HG03575 (cell line): ENCODE results near the gene DOCK7.
"Not testable (repeated sequence)": the region's sequence is repeated elsewhere in the genome, so short reads cannot be mapped to it uniquely, and the experiment has no call there.

ENCODE experiments used
- ATAC-seq: cut with Tn5 transposase; IDR thresholded peaks from one replicate; pipeline ENCODE4 v1.9.1; 2021; ENCODE audit not compliant: unreplicated experiment, insufficient number of reproducible peaks, low FRiP score; ENCODE audit errors: extremely low read depth

Gene DOCK7

DNA sequence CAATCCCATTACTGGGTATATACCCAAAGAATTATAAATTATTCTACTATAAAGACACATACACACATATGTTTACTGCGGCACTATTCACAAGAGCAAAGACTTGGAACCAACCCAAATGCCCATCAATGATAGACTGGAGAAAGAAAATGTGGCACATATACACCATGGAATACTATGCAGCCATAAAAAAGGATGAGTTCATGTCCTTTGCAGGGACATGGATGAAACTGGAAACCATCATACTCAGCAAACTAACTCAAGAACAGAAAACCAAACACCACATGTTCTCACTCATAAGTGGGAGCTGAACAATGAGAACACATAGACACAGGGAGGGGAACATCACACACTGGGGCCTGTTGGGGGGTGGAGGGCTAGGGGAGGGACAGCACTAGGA is 121.0 kb downstream of the DOCK7 start:
- not testable (repeated sequence) for ATAC-seq

DNA sequence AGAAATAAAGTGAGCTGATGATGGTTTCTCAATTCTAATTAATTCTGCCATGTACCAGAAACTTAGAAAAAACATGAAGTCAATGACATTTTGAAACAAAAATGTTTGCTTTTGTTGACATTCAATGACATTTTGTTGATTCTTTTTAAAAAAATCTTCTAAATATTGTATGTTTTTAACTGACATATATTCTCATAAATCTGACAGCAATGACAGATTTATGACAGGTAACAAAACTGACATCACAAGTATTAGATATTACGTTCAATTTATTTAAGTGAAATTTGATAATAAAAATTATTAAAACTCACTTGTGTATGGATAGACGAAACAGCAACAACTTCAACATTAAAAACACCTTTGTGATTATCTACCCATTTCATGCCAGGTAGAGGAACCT is 126.9 kb downstream of the DOCK7 start:
- no peak for ATAC-seq

DNA sequence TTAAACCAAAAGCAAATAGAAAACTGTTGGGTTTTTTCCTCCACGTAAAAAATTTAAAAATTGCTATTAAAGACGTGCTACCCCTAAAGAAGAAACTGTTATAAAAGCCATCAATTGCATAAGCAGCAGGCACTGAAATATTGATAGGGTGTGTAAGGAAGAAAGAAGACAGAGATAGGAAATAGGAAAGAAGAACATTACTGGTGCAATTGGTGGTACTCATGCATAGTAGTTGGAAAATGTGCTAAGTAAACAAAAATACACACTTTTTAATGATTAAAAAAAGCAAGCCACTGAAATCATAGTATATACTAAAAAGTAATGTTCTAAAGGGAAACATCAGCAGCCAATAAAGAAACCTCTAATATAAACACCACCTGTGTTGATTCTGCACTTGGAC is 143.6 kb downstream of the DOCK7 start:
- no peak for ATAC-seq

DNA sequence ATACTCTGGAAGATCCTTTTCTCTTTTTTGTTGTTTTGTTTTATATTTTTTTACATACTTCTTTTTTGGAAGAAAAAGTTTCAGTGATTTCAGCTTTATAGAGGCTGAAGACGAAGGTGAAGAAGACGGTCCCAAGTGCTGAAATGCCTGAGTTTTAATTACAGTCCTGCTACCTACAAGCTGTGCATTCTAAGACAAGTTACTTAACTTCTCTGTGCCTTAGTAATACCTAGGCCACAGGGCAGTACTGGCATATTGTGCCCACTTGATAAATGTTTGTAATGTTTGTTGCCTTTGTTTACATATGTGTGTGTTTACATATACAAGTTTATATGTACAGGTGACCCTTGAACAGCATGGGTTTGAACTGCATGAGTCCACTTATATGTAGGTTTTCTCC is 147.1 kb downstream of the DOCK7 start:
- no peak for ATAC-seq

DNA sequence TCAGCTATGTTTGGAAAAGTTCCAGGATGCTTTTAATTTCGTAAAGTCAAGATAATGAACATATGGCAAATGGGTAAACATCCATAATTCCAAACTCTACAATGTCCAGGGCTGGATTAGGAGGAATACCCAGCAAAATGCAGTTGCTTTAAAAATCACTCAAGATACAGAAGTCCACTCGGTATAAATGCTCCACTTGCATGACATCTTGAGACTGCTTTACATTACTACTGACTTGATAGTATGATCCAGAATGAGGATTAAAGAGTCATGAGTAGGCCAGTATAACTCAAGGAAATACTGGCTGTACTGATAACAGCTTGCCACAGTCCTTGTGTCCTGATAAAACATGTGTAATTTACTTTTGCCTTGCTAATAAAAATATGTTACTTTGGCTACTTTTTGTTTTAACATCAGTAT is 149.1 kb downstream of the DOCK7 start:
- ATAC-seq = no peak

DNA sequence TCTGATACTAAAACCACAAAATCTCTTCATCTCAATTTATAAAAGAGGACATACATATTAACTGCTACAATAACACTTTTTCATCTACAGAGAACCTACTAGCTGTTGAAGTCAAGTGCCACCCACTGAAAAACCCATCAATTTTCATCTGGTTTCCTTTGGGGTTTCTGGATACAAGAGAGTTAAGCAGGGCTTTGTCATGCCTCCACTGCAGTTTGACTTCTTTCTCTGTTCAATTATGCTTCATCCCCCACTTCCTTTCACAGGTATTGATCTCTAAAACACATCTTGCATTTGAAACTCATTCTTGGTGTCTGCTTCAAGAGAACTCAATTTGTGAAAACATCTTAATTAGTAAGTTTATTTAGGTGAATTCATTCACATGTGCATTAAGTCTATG is 151.3 kb downstream of the DOCK7 start:
- ATAC-seq = no peak

DNA sequence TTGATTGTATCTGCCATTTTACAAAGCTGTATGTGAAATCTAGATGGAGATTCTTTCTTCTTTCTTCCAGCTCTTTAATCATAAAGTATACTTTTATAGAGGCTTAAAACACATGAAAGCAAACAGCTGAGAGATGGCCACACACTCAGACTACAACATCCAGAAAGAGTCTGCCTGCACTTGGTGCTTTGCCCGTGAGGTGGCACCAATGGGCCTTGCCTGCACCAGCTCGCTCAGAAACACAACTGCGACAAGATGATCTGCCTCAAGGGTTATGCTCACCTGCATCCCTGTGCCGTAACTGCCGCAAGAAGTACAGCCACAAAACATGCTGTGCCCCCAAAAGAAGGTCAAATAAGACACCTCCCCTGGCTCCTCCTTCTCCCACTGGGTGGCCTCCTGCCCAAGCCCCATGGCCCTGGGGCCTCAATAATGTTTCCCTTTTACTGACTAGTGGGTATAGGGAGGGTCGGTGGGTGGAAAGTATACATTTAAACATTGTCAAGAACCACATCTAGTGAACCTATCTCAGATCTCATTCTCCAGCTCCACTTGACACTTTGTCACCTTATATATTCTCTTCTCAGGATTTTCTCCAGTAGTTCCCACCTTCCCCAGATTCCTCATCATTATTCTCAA is 157.6 kb downstream of the DOCK7 start:
- no peak for ATAC-seq

DNA sequence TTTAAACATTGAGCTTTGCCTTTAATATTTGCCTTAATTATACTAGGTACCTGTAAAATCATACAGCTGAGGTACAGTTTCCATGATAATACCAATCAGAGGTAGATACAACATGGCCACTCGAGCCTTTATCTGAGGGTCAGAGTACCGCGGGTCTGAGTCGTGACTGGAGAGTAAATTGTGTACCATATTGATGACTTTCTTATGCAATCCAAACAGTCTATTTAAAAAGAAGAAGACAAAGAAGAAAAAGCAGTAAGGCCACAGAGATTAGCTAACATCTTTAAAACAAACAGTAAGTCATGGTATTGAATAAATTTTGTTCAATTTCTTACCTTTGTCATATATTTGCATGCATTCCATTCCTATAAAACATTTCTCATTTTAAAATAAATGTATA is 159.0 kb downstream of the DOCK7 start:
- ATAC-seq = no peak

DNA sequence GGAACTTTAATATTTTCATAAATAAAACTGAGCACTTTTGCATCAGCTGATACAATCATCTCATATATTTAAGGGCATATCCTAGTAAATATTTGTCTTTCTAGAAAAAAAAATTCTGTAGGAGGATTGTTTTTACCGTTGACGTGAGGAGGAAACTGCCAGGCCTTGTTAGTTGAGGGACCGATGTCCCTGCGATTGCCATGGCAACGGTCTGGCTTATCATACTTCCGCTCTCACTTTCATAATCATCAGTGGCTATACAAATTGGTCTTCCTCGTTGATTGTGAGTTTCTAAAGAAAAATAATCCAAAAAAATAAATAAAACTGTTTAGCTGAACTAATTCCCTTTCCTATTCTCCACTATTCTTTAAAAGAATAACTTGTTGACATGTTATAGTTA is 160.2 kb downstream of the DOCK7 start:
- no peak for ATAC-seq

DNA sequence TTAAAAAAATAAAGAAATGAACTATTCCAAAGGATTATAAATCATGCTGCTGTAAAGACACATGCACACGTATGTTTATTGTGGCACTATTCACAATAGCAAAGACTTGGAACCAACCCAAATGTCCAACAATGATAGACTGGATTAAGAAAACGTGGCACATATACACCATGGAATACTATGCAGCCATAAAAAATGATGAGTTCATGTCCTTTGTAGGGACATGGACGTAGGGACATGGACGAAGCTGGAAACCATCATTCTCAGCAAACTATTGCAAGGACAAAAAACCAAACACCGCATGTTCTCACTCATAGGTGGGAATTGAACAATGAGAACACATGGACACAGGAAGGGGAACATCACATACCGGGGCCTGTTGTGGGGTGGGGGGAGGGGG is 160.8 kb downstream of the DOCK7 start:
- not testable (repeated sequence) for ATAC-seq

DNA sequence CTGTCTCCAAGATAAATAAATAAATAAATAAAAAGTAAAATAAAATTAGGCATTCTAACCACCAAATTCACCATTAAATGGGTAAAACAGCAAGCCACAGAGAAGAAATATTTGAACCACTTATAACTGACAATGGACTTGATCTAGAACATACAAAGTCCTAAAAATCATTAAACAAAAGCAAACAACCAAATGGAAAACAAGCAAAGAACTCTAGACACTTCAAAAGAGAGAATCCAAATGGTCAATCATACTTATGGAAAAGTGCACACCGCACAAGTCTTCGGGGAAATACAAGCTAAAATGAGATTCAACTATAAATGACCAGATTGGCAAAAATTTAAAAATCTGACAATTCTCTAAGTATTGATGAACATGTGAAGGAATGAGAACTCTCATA is 164.3 kb downstream of the DOCK7 start:
- no peak for ATAC-seq

DNA sequence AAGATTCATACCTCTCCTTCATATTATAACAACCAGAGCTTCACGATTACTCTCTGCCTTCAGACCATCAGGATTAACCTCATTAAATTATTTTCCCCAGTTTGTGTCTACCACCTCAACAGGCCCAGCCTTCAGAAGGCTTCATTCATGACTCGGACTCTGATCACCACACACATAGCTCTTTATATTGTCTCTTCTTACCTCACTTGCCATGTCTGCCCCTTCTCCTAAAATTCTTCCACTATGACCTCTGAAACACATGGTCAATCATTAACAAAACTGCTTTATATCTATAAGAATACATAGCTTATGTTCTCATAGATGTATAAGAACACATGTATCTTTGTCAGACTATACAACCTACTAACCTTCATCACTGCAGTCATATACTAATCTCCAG is 171.6 kb downstream of the DOCK7 start:
- ATAC-seq = no peak

DNA sequence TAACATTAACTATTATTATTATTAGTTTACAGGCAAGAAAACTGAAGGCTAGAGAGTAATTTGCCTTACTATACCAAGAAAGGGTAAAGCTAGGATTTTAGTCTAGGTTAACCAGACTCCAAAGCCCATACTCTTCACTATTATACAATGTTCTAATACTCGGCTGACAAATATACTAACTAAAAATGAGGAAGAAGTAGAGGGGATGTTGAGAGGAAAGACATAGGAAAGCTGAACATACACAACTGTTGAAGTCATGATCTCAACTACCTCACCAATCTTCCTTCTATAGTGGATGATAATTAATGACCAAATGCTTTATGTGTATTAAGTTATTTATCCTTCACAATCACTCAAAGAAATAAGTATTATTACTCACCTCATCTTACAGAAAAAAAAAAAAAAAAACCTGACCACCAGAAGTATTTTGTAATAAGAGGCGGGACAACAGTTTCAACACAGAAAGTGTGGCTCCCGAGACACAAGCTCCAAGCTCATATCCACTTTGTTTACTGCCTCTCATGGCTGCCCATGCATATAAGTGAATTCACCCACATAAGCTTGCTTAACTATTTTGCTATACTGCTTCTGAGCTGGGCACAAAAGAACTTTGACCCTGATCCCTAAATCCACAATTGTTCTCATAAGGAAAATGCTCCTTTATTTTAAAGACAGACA is 173.3 kb downstream of the DOCK7 start:
- no peak for ATAC-seq

DNA sequence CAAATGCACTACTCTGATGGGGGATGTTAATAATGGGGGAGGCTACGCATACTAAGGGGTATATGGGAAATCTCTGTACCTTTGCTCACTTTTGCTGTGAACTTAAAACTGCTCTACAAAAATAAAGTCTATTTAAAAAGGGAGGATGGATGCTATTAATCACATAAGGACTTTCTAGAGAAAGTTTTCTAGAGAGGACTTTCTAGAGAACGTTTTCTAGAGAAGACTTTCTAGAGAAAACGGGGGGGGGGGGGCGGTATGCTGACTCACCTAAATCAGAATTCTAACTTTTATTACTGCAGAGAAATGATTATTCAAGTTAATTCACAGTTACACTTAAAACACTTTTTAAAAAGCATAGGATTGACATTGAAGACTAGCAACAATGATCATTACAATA is 175.2 kb downstream of the DOCK7 start:
- ATAC-seq = no peak

DNA sequence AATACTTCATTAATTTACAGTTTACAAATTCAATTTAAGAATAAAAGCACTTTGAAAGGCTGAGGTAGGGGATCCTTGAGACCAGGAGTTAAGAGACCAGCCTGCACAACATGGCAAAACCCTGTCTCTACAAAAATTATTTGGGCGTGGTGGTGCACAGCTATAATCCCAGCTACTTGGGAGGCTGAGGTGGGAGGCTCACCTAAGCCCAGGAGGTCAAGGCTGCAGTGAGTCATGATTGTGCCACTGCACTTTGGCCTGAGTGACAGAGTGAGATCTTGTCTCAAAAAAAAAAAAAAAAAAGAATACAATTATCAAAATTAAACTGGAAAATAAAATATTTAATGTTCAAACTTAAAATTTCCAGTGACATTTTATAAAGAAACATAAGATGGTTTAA is 179.2 kb downstream of the DOCK7 start:
- ATAC-seq = no peak

DNA sequence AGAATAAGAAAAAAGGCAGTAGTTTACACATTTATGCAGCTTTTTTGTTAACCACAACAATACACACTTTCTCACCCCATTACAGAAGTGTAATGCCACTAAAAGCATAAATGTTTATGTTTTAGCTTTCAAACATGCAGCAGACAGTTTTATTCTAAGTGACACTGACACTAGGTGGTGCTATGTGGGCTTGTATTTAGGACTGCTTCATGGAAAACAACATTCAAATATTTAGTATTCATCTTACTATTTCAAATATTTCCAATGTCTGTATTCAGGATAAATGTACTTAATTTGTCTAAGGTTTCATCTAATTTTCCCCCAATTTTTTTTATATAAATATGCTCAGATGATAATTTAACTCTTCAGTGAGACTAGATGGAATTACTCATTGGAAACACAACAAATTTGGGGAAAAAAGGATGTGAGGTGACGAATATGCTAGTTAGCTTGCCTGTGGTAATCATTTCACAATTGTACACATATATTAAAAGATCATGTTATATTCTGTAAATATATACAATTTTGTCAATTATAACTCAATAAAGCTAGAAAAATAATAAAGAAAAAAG is 179.9 kb downstream of the DOCK7 start:
- ATAC-seq = no peak

DNA sequence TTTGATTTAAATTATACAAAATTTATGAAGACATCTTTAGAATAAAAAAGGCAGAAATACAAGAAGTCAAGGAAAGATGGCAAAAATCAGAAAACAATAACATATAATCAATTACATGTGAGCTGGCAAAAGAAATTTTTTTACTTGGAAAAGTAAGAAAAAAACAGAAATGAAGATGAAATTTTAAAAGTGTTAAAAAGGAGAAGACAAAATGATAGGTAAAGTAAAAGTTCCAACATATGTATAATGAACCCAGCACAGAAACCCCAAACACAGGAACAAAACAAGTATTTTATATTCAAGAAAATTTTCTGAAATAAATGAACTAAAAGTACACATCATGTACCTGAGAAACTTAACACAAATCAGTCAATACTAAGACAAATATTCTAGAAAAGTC is 188.0 kb downstream of the DOCK7 start:
- no peak for ATAC-seq

DNA sequence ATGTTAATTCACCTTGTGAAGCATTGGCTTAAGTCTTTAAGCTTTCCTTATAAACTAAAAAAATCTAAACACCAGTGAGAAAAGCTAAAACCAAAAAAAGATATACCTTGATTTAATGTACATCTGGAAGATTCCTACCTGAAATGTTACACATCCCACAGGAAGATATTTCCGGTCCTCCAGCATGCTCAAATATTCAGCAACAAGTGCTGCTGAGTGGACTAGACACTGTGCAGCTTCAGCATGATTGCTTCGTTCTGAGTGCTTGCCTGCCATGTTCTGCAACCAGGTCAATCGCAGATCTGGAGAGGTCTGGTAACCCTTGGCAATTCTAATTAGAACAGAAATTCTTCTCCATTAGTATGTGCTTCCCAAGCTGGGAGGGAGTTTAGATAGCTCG is 194.0 kb downstream of the DOCK7 start:
- no peak for ATAC-seq

DNA sequence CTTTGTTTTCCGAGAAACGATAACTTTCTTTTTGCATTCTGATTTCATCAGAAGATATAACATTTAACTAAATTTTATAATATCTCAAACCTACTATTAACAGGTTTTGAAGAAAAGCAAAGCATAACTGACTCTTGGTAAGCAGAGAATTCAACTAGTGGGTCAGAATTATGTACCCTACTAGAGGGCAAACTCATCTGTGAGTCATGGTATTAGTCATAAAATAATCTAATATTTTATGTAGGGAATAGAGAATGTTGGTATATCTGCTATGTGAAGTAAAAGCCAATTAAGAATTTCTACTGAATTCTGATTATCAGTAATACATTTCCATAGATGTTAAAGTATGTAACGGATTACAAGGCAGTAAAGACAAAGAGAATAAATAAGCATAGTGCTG is 194.5 kb downstream of the DOCK7 start:
- ATAC-seq = no peak

DNA sequence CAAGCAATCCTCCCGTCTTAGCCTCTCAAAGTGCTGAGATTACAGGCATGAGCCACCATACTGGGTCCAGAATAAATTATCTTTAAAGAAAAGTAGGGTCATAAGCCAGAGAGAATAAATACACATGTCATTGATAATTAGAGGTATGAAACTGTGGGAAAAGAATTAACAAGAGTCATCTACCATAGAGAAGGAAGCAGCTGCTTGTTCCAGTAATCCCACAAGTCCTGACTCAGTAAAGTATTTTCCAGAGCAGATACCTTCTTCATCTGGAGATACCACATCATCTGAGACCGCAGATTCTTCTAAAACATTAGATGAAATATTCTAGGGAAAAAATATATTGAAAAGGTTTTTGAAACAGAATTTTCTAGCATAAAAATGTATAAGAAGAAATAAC is 195.7 kb downstream of the DOCK7 start:
- ATAC-seq = no peak

DNA sequence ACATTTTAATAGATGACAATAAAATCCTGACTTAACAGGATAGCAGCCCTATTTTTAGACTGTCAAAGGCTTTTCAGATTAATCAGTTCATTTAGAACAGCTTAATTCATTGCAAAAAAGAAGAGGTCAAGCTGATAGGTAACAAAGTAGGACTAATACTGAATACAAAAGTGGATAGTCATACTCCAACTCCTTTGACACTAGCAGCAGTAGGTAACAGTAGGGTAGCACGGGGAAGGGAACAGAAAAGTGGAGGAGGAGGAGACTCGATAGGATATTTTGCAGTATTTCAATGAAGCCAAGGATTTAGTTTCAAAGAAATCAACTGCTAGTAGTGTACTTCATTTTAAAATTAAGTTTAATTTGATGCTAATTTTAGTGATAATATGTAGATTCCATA is 200.2 kb downstream of the DOCK7 start:
- ATAC-seq = no peak
